Astrocyte (in vitro differentiated cells and primary cell): Measurements from ENCODE around the gene GRM5.

Source experiments
- EZH2 ChIP-seq: IDR thresholded peaks from 2 replicates; pipeline ENCODE4 v1.6.1; 2012; ENCODE audit warnings: mild to moderate bottlenecking, low read length, inconsistent platforms; ENCODE audit not compliant: insufficient read depth
- TF ChIP-seq, protein P1 (sequence below): IDR thresholded peaks from 2 replicates; pipeline ENCODE4 v1.5.1; 2011; ENCODE audit warnings: low read depth, mild to moderate bottlenecking, inconsistent platforms, low read length, moderate library complexity; ENCODE audit not compliant: insufficient read depth

DNA sequence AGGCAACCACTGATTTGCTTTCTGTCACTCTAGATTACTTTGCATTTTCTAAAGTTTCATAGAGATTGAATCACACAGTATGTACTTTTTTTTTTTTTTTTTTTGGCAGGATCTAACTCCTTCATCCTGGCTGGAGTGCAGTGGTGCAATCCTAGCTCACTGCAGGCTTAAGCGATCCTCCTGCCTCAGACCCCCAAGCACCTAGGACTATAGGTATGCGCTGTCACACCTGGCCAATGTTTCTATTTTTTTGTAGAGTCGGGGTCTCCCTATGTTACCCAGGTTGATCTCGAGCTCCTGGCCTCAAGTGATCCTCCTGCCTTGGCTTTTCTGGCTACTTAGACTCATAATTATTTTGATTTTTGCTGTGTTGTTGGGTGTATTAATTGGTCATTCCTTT lies 433.6 kb downstream of the GRM5 start:
- TF ChIP-seq, protein P1, sequence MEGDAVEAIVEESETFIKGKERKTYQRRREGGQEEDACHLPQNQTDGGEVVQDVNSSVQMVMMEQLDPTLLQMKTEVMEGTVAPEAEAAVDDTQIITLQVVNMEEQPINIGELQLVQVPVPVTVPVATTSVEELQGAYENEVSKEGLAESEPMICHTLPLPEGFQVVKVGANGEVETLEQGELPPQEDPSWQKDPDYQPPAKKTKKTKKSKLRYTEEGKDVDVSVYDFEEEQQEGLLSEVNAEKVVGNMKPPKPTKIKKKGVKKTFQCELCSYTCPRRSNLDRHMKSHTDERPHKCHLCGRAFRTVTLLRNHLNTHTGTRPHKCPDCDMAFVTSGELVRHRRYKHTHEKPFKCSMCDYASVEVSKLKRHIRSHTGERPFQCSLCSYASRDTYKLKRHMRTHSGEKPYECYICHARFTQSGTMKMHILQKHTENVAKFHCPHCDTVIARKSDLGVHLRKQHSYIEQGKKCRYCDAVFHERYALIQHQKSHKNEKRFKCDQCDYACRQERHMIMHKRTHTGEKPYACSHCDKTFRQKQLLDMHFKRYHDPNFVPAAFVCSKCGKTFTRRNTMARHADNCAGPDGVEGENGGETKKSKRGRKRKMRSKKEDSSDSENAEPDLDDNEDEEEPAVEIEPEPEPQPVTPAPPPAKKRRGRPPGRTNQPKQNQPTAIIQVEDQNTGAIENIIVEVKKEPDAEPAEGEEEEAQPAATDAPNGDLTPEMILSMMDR, result no peak
- no peak for TF ChIP-seq EZH2
